Endodermal cell (in vitro differentiated cells): ENCODE data around the gene KCNA2. TPM values are rescaled to one million over a fixed set of nuclear protein-coding genes. Genes with fewer than 3 reads are reported as not detected.

ENCODE experiments used
- DNase-seq: peaks from one replicate; pipeline ENCODE4 v3.0.0-alpha.2; 2017
- H3K27ac ChIP-seq: 2 replicates; pipeline ENCODE4 v1.5.1; 2013; ENCODE audit warnings: mild to moderate bottlenecking, low read depth, low read length, moderate library complexity
- H3K27me3 ChIP-seq: 2 replicates; pipeline ENCODE4 v1.6.1; 2013; ENCODE audit warnings: mild to moderate bottlenecking, low read length, moderate library complexity; ENCODE audit not compliant: insufficient read depth, control insufficient read depth, poor library complexity, severe bottlenecking
- H3K36me3 ChIP-seq: 2 replicates; pipeline ENCODE4 v1.7.0; 2013; ENCODE audit warnings: mild to moderate bottlenecking, low read length, moderate library complexity; ENCODE audit not compliant: control insufficient read depth, insufficient read depth
- H3K4me1 ChIP-seq: one replicate; pipeline ENCODE4 v1.7.0; 2013; ENCODE audit warnings: low read length; ENCODE audit not compliant: control insufficient read depth, insufficient read depth
- H3K4me3 ChIP-seq: 2 replicates; pipeline ENCODE4 v1.5.1; 2013; ENCODE audit warnings: mild to moderate bottlenecking, low read length, moderate library complexity
- H3K9ac ChIP-seq: 2 replicates; pipeline ENCODE4 v1.6.1; 2013; ENCODE audit warnings: mild to moderate bottlenecking, low read length, moderate library complexity; ENCODE audit not compliant: poor library complexity, severe bottlenecking; ENCODE audit errors: extremely low read depth
- H3K9me3 ChIP-seq: 2 replicates; pipeline ENCODE4 v1.6.1; 2013; ENCODE audit warnings: mild to moderate bottlenecking, low read length, moderate library complexity; ENCODE audit not compliant: control insufficient read depth
- H3K27ac Mint-ChIP-seq: 2 replicates; pipeline ENCODE4 v1.8.0; 2020; ENCODE audit warnings: mixed read lengths
- H3K27me3 Mint-ChIP-seq: 2 replicates; pipeline ENCODE4 v1.8.0; 2021; ENCODE audit warnings: mild to moderate bottlenecking, mixed read lengths; ENCODE audit not compliant: insufficient read depth
- H3K36me3 Mint-ChIP-seq: 2 replicates; pipeline ENCODE4 v1.8.0; 2020; ENCODE audit warnings: low read depth, mixed read lengths
- H3K4me1 Mint-ChIP-seq: 2 replicates; pipeline ENCODE4 v1.8.0; 2020; ENCODE audit warnings: mixed read lengths
- H3K4me3 Mint-ChIP-seq: 2 replicates; pipeline ENCODE4 v1.8.0; 2020; ENCODE audit warnings: mild to moderate bottlenecking, moderate library complexity, mixed read lengths
- H3K9me3 Mint-ChIP-seq: 2 replicates; pipeline ENCODE4 v1.8.0; 2020; ENCODE audit warnings: mild to moderate bottlenecking, mixed read lengths
- WGBS, 2 experiments: methylation state at CpG; one replicate each; pipeline versions ENCODE4 v1.1.5 to v1.1.7; 2013; ENCODE audit warnings: missing lambda C conversion rate in 2 of 2, mixed read lengths in 1 of 2; ENCODE audit not compliant: insufficient coverage in 1 of 2, insufficient read length in 1 of 2; 5-methylcytosine and 5-hydroxymethylcytosine counted together
- total RNA-seq, 2 donors: library from RNA; stranded (reverse); fragmentation: NEBNext Ultra II Directional in 1 of 2; extraction: Animal tissue kit (Norgen Biotek cat#: 25700) in 1 of 2; gene quantifications; 2 replicates in 1 of 2; 3 replicates in 1 of 2; pipeline ENCODE4 v1.2.1, GENCODE V29; 2021
- TF ChIP-seq, protein P1 (sequence below): fragments of 200-600 bp; sonication (generic); conservative IDR thresholded peaks from 2 replicates; pipeline ENCODE4 v1.5.0; 2021; ENCODE audit warnings: antibody characterized with exemption, mild to moderate bottlenecking

KCNA2 gene
- total RNA-seq, 2 donors from 2014 or later, result 0.11 to 0.57 TPM

DNA sequence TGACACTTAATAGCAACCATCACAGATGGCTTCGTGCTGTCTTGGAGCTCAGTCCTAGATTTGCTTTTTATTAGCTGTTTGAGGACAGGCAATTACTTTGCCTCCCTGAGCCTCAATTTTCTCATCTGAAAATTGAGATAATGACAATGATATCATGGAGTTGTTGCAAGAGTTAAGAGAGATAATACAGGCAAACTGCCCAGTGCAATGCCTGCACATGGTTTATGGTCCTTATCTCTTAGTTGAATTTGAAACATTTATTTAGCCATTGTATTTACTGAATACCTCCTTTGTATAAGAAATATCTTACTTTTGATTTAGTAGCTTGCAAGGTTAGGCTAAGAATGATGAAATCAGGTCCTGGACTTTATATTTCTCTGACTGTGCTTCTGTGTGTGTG lies 17.7 kb downstream of the KCNA2 start:
- H3K9me3 Mint-ChIP-seq, result no peaks in the 10 kb centered on the region
- H3K27me3 Mint-ChIP-seq, result peaks cover 34% of the 10 kb centered on the region
- H3K9ac ChIP-seq, result no peak overlapping the region
- H3K4me3 Mint-ChIP-seq, result no peak overlapping the region
- TF ChIP-seq, protein P1, sequence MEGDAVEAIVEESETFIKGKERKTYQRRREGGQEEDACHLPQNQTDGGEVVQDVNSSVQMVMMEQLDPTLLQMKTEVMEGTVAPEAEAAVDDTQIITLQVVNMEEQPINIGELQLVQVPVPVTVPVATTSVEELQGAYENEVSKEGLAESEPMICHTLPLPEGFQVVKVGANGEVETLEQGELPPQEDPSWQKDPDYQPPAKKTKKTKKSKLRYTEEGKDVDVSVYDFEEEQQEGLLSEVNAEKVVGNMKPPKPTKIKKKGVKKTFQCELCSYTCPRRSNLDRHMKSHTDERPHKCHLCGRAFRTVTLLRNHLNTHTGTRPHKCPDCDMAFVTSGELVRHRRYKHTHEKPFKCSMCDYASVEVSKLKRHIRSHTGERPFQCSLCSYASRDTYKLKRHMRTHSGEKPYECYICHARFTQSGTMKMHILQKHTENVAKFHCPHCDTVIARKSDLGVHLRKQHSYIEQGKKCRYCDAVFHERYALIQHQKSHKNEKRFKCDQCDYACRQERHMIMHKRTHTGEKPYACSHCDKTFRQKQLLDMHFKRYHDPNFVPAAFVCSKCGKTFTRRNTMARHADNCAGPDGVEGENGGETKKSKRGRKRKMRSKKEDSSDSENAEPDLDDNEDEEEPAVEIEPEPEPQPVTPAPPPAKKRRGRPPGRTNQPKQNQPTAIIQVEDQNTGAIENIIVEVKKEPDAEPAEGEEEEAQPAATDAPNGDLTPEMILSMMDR, result no peak
- H3K9me3 ChIP-seq, result no peaks in the 10 kb centered on the region
- WGBS, 2 experiments, result 87 to 100% methylated on average over 1 of the region's 1 CpG
- H3K27ac ChIP-seq, result no peak overlapping the region
- no peaks in the 10 kb centered on the region for H3K36me3 ChIP-seq
- no peaks in the 10 kb centered on the region for H3K4me1 Mint-ChIP-seq
- no peak overlapping the region for H3K4me3 ChIP-seq
- H3K4me1 ChIP-seq, result no peaks in the 10 kb centered on the region
- no peak for DNase-seq
- H3K27ac Mint-ChIP-seq, result no peak overlapping the region
- H3K36me3 Mint-ChIP-seq, result no peaks in the 10 kb centered on the region
- H3K27me3 ChIP-seq, result no peaks in the 10 kb centered on the region

DNA sequence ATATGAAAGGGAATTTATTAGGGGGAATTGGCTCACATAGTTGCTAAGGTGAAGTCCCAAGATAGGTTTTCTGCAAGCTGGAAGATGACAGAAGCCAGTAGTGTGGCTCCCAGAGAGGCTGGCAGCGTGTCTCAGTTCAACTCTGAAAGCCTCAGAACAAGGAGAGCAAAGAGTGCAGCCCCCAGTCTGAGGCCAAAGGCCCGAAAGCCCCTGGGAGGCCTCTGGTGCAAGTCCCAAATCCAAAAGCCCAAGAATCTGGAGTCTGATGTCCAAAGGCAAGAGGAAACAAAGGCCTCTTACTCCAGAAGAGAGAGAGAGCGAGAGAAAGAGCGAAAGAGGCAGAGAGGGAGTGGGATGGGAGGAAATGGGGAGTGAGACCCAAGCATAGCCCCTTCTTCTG lies 18.3 kb downstream of the KCNA2 start:
- WGBS, 2 experiments, result 82 to 90% methylated on average over 4 of the region's 4 CpGs
- no peaks in the 10 kb centered on the region for H3K4me1 Mint-ChIP-seq
- Histone ChIP-seq H3K27me3 (no peaks in the 10 kb centered on the region), H3K9ac (no peak overlapping the region), H3K4me3 (no peak overlapping the region), H3K4me1 (no peaks in the 10 kb centered on the region), H3K9me3 (no peaks in the 10 kb centered on the region), H3K36me3 (no peaks in the 10 kb centered on the region), H3K27ac (no peak overlapping the region)
- H3K4me3 Mint-ChIP-seq, result no peak overlapping the region
- H3K27me3 Mint-ChIP-seq, result peaks cover 34% of the 10 kb centered on the region
- TF ChIP-seq, protein P1, result no peak
- H3K27ac Mint-ChIP-seq, result no peak overlapping the region
- no peaks in the 10 kb centered on the region for H3K36me3 Mint-ChIP-seq
- no peaks in the 10 kb centered on the region for H3K9me3 Mint-ChIP-seq
- no peak for DNase-seq

DNA sequence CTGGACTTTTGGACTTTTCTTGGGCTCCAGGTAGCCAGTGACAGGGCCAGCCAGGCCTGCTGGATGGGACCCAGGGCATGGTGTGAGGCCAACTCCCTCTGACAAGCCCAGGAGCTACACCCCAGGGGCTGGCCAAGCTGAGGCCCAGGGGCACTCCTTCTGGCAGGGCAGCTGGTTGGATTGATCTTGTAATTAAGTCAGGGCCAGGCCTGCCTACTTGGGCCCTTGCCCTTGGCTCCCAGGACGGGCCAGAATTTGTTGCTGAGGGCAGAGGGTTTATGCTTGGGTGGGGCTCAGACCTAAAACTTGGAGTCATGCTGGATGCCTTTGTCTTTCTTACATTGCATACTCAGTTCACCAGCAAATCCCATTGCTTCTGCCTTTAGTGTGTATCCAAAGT lies 20.7 kb downstream of the KCNA2 start:
- WGBS, 2 experiments, result 68% methylated on average over 1 of the region's 1 CpG; no CpG with 5 or more reads in 1 of the 2 experiments
- H3K9me3 ChIP-seq, result no peaks in the 10 kb centered on the region
- H3K27me3 ChIP-seq, result no peaks in the 10 kb centered on the region
- no peak overlapping the region for H3K9ac ChIP-seq
- H3K27ac Mint-ChIP-seq, result no peak overlapping the region
- H3K9me3 Mint-ChIP-seq, result no peaks in the 10 kb centered on the region
- H3K4me1 Mint-ChIP-seq, result no peaks in the 10 kb centered on the region
- no peaks in the 10 kb centered on the region for H3K4me1 ChIP-seq
- H3K36me3 ChIP-seq, result no peaks in the 10 kb centered on the region
- H3K36me3 Mint-ChIP-seq, result no peaks in the 10 kb centered on the region
- H3K4me3 ChIP-seq, result no peak overlapping the region
- no peak overlapping the region for H3K4me3 Mint-ChIP-seq
- TF ChIP-seq, protein P1, result no peak
- DNase-seq, result no peak
- no peak overlapping the region for H3K27ac ChIP-seq
- H3K27me3 Mint-ChIP-seq, result peaks cover 24% of the 10 kb centered on the region
